ENCODE results near the gene IMPA2.

Gene IMPA2

DNA sequence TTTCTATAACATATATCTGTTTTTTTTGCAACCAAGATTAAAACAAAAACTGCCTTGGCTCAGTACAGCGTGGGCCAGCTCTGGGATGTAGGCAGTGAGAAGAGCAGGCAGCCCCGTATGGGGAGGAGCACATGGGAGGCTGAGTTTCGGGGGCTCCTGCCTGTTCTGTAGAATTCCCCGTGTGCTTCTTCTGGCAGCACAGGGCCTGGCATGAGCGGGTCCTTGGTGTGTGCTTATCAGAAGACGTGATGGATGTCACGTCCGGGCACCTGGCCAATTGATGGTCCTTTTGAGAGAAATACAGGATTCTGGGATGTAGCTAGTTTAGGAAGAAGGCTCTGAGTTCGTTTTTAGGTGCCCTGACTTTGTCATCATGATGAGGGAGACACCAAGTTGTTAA is 16.2 kb downstream of the IMPA2 start:
- Histone ChIP-seq H3K79me2 (ENCODE audit: insufficient read depth, low read length) (no peaks in the 10 kb centered on the region), H3K27ac (ENCODE audit: low read depth, low read length) (no peak overlapping the region), H3K27me3 (ENCODE audit: low read length) (no peaks in the 10 kb centered on the region), H3K4me2 (ENCODE audit: low read depth, low read length, poor library complexity, severe bottlenecking) (no peak overlapping the region), H2AFZ (ENCODE audit: low read depth, low read length, severe bottlenecking) (no peak overlapping the region), H3K9me3 (ENCODE audit: insufficient read depth, low read length) (no peaks in the 10 kb centered on the region), H3K36me3 (ENCODE audit: low read length) (no peaks in the 10 kb centered on the region), H4K20me1 (ENCODE audit: low read depth, low read length) (no peaks in the 10 kb centered on the region), H3F3A (ENCODE audit: insufficient read depth) (no peaks in the 10 kb centered on the region), H3K9ac (ENCODE audit: low read length) (no peak overlapping the region), H3K4me3 (ENCODE audit: insufficient read depth, low read length, poor library complexity, severe bottlenecking) (no peak overlapping the region), H3K9me2 (replicated peaks; ENCODE audit: insufficient read depth, low read length) (no peaks in the 10 kb centered on the region)
- TF ChIP-seq EZH2phosphoT487 (conservative IDR thresholded peaks at IDR 0.05; ENCODE audit: low read length): no peak
- TF ChIP-seq, protein P1, sequence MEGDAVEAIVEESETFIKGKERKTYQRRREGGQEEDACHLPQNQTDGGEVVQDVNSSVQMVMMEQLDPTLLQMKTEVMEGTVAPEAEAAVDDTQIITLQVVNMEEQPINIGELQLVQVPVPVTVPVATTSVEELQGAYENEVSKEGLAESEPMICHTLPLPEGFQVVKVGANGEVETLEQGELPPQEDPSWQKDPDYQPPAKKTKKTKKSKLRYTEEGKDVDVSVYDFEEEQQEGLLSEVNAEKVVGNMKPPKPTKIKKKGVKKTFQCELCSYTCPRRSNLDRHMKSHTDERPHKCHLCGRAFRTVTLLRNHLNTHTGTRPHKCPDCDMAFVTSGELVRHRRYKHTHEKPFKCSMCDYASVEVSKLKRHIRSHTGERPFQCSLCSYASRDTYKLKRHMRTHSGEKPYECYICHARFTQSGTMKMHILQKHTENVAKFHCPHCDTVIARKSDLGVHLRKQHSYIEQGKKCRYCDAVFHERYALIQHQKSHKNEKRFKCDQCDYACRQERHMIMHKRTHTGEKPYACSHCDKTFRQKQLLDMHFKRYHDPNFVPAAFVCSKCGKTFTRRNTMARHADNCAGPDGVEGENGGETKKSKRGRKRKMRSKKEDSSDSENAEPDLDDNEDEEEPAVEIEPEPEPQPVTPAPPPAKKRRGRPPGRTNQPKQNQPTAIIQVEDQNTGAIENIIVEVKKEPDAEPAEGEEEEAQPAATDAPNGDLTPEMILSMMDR (IDR thresholded peaks at IDR 0.05; ENCODE audit: insufficient read depth, low read length, poor library complexity, severe bottlenecking): no peak

DNA sequence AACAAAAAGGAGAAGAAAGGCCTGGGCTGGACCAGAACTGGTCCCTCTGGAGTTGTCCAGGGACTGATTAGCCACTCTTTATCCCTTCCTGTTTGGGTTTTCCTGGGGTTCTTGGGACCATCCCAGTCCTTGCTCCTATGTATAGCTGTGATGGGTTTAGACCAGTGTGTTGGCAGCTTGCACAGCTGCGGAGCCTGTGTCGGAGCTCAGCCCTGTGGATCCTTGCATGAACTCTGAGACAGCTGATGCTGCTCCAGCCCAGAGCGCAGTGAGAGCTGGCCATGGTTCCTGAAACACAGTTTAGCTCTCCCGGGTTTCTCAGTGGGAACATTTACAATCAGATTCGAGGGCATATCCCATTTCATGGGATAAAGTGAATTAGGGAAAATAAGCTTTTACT is 16.9 kb downstream of the IMPA2 start:
- no peaks in the 10 kb centered on the region for H3K79me2 ChIP-seq (ENCODE audit: insufficient read depth, low read length)
- no peak overlapping the region for H3K4me2 ChIP-seq (ENCODE audit: low read depth, low read length, poor library complexity, severe bottlenecking)

DNA sequence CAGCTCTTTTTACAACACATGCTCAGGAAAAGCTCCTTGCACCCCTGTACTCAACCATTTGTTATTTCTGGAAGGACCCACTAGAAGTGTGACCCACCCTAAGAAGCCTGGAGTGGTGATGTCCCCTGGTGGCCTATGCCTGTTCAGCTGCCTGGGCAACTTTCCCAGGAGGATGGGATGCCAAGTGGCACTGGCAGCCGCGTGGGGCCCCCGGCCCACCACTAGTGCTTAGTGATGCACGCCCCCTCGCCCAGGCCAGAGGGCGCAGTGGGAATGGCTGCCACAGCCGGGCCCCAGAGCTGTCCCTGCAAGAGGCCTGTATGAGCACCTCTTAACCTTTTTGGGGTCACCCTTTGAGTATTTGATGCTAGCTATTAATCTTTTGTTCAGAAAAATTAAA is 18.1 kb downstream of the IMPA2 start:
- Histone ChIP-seq H3K79me2 (ENCODE audit: insufficient read depth, low read length) (no peaks in the 10 kb centered on the region), H3F3A (ENCODE audit: insufficient read depth) (no peaks in the 10 kb centered on the region), H2AFZ (ENCODE audit: low read depth, low read length, severe bottlenecking) (no peak overlapping the region), H3K9me2 (replicated peaks; ENCODE audit: insufficient read depth, low read length) (no peaks in the 10 kb centered on the region), H3K36me3 (ENCODE audit: low read length) (no peaks in the 10 kb centered on the region), H3K27me3 (ENCODE audit: low read length) (no peaks in the 10 kb centered on the region), H4K20me1 (ENCODE audit: low read depth, low read length) (no peaks in the 10 kb centered on the region), H3K4me2 (ENCODE audit: low read depth, low read length, poor library complexity, severe bottlenecking) (no peak overlapping the region), H3K4me3 (ENCODE audit: insufficient read depth, low read length, poor library complexity, severe bottlenecking) (no peak overlapping the region), H3K9ac (ENCODE audit: low read length) (no peak overlapping the region), H3K9me3 (ENCODE audit: insufficient read depth, low read length) (no peaks in the 10 kb centered on the region), H3K27ac (ENCODE audit: low read depth, low read length) (no peak overlapping the region)
- no peak for TF ChIP-seq EZH2phosphoT487 (conservative IDR thresholded peaks at IDR 0.05; ENCODE audit: low read length)
- TF ChIP-seq, protein P1 (IDR thresholded peaks at IDR 0.05; ENCODE audit: insufficient read depth, low read length, poor library complexity, severe bottlenecking): no peak

More for the DNA sequence above, 16.9 kb downstream of the IMPA2 start:
- Histone ChIP-seq H3K9ac (ENCODE audit: low read length) (no peak overlapping the region), H3K9me3 (ENCODE audit: insufficient read depth, low read length) (no peaks in the 10 kb centered on the region), H3K9me2 (replicated peaks; ENCODE audit: insufficient read depth, low read length) (no peaks in the 10 kb centered on the region), H2AFZ (ENCODE audit: low read depth, low read length, severe bottlenecking) (no peak overlapping the region), H3K27ac (ENCODE audit: low read depth, low read length) (no peak overlapping the region), H3K27me3 (ENCODE audit: low read length) (no peaks in the 10 kb centered on the region), H4K20me1 (ENCODE audit: low read depth, low read length) (no peaks in the 10 kb centered on the region), H3F3A (ENCODE audit: insufficient read depth) (no peaks in the 10 kb centered on the region), H3K4me3 (ENCODE audit: insufficient read depth, low read length, poor library complexity, severe bottlenecking) (no peak overlapping the region), H3K36me3 (ENCODE audit: low read length) (no peaks in the 10 kb centered on the region)
- TF ChIP-seq, protein P1 (IDR thresholded peaks at IDR 0.05; ENCODE audit: insufficient read depth, low read length, poor library complexity, severe bottlenecking): no peak
- TF ChIP-seq EZH2phosphoT487 (conservative IDR thresholded peaks at IDR 0.05; ENCODE audit: low read length): no peak

Measured in SU-DHL-6 (cell line).